Mesenchymal stem cell (in vitro differentiated cells and primary cell): ENCODE measurements around the gene ANKHD1.

Experiments used
- DNase-seq: peaks from one replicate; pipeline ENCODE4 v3.0.0-alpha.2; 2013
- H2AFZ ChIP-seq: one replicate; pipeline ENCODE4 v1.6.1; 2013; ENCODE audit warnings: low read depth, mild to moderate bottlenecking, control low read depth, inconsistent platforms, low read length, moderate library complexity
- H2AK5ac ChIP-seq: 2 replicates; pipeline ENCODE4 v1.6.1; 2013; ENCODE audit warnings: low read length, moderate library complexity, mild to moderate bottlenecking, inconsistent platforms; ENCODE audit not compliant: severe bottlenecking
- H2BK120ac ChIP-seq: one replicate; pipeline ENCODE4 v1.6.1; 2013; ENCODE audit warnings: low read depth, mild to moderate bottlenecking, inconsistent platforms, low read length, moderate library complexity
- H2BK12ac ChIP-seq, 2 experiments: one replicate each; pipeline ENCODE4 v1.6.1; 2013; ENCODE audit warnings: inconsistent platforms in 2 of 2, low read length in 2 of 2, mild to moderate bottlenecking in 2 of 2, moderate library complexity in 2 of 2, control low read depth in 1 of 2
- H2BK15ac ChIP-seq: one replicate; pipeline ENCODE4 v1.6.1; 2013; ENCODE audit warnings: mild to moderate bottlenecking, low read depth, inconsistent platforms; ENCODE audit not compliant: poor library complexity, severe bottlenecking
- H2BK5ac ChIP-seq: 2 replicates; pipeline ENCODE4 v1.6.1; 2013; ENCODE audit warnings: low read depth, mild to moderate bottlenecking, low read length, control low read depth, inconsistent platforms; ENCODE audit not compliant: poor library complexity, severe bottlenecking
- H3K14ac ChIP-seq, 2 experiments: one replicate each; pipeline ENCODE4 v1.6.1; 2013; ENCODE audit warnings: inconsistent platforms in 2 of 2, low read length in 2 of 2, control low read depth in 1 of 2, mild to moderate bottlenecking in 1 of 2, moderate library complexity in 1 of 2
- H3K18ac ChIP-seq, 2 experiments: one replicate each; pipeline ENCODE4 v1.6.1; 2013; ENCODE audit warnings: inconsistent platforms in 2 of 2, low read length in 2 of 2, control low read depth in 1 of 2, low read depth in 1 of 2, mild to moderate bottlenecking in 1 of 2
- H3K23ac ChIP-seq, 2 experiments: one replicate each; pipeline ENCODE4 v1.6.1; 2013; ENCODE audit warnings: inconsistent platforms in 2 of 2, low read length in 2 of 2, mild to moderate bottlenecking in 2 of 2, moderate library complexity in 2 of 2, control low read depth in 1 of 2
- H3K27ac ChIP-seq: 2 replicates; pipeline ENCODE4 v1.5.1; 2013; ENCODE audit warnings: mild to moderate bottlenecking, moderate library complexity, low read length, control low read depth, inconsistent platforms; ENCODE audit not compliant: poor library complexity, severe bottlenecking
- H3K27me3 ChIP-seq, 2 experiments: 2 replicates each; pipeline versions ENCODE4 v1.6.1 to v1.7.0; 2013; ENCODE audit warnings: low read length in 2 of 2, mild to moderate bottlenecking in 2 of 2, moderate library complexity in 2 of 2, control low read depth in 1 of 2, inconsistent platforms in 1 of 2; ENCODE audit not compliant: control insufficient read depth in 1 of 2, insufficient read depth in 1 of 2
- H3K36me3 ChIP-seq, 2 experiments: 2 replicates each; pipeline versions ENCODE4 v1.6.1 to v1.7.0; 2013; ENCODE audit warnings: low read length in 2 of 2, control low read depth in 1 of 2, inconsistent platforms in 1 of 2, low read depth in 1 of 2, mild to moderate bottlenecking in 1 of 2; ENCODE audit not compliant: insufficient read depth in 2 of 2, control insufficient read depth in 1 of 2
- H3K4ac ChIP-seq, 2 experiments: one replicate each; pipeline ENCODE4 v1.6.1; 2013; ENCODE audit warnings: inconsistent platforms in 2 of 2, low read length in 2 of 2, mild to moderate bottlenecking in 2 of 2, moderate library complexity in 2 of 2, control low read depth in 1 of 2, low read depth in 1 of 2
- H3K4me1 ChIP-seq: 2 replicates; pipeline ENCODE4 v1.6.1; 2013; ENCODE audit warnings: low read depth, low read length, control low read depth; ENCODE audit not compliant: control insufficient read depth, insufficient read depth
- H3K4me2 ChIP-seq: 2 replicates; pipeline ENCODE4 v1.6.1; 2013; ENCODE audit warnings: low read length, mild to moderate bottlenecking, inconsistent platforms; ENCODE audit not compliant: poor library complexity, severe bottlenecking
- H3K4me3 ChIP-seq, 2 experiments: 2 replicates each; pipeline versions ENCODE4 v1.5.1 to v1.7.0; 2013; ENCODE audit warnings: low read length in 2 of 2, mild to moderate bottlenecking in 2 of 2, control low read depth in 1 of 2, low read depth in 1 of 2; ENCODE audit not compliant: insufficient read depth in 1 of 2
- H3K79me1 ChIP-seq: replicated peaks from 2 replicates; pipeline ENCODE4 v1.6.1; 2013; ENCODE audit warnings: mild to moderate bottlenecking, control low read depth, low read length, inconsistent platforms; ENCODE audit not compliant: poor library complexity, severe bottlenecking
- H3K9ac ChIP-seq: 2 replicates; pipeline ENCODE4 v1.7.0; 2013; ENCODE audit warnings: mild to moderate bottlenecking, low read length, moderate library complexity
- H3K9me3 ChIP-seq: 2 replicates; pipeline ENCODE4 v1.7.0; 2013; ENCODE audit warnings: mild to moderate bottlenecking, low read length; ENCODE audit not compliant: control insufficient read depth
- H4K8ac ChIP-seq: one replicate; pipeline ENCODE4 v1.6.1; 2013; ENCODE audit warnings: inconsistent platforms, mild to moderate bottlenecking, low read length, moderate library complexity
- H4K91ac ChIP-seq: one replicate; pipeline ENCODE4 v1.6.1; 2013; ENCODE audit warnings: mild to moderate bottlenecking, low read length, inconsistent platforms
- WGBS: methylation state at CpG from one replicate; pipeline ENCODE4 v1.1.7; 2013; ENCODE audit warnings: mixed read lengths; 5-methylcytosine and 5-hydroxymethylcytosine counted together

ANKHD1 gene

GRCh38 chr5:140361901-140362300, 39.7 kb upstream of the ANKHD1 start:
- no peaks in the 10 kb centered on the region for H3K36me3 ChIP-seq
- H2AK5ac ChIP-seq = no peak overlapping the region
- H3K18ac ChIP-seq = no peak overlapping the region
- H2BK120ac ChIP-seq = no peak overlapping the region
- H2BK12ac ChIP-seq = no peak overlapping the region
- H2AFZ ChIP-seq = no peak overlapping the region
- no peak overlapping the region for H3K4ac ChIP-seq
- 75% methylated on average over 2 of the region's 2 CpGs for WGBS
- no peak overlapping the region for H3K14ac ChIP-seq
- no peak overlapping the region for H3K23ac ChIP-seq
- H2BK15ac ChIP-seq = no peak overlapping the region
- H3K27me3 ChIP-seq = peaks cover 0 to 5% of the 10 kb centered on the region in 2 experiments
- H4K91ac ChIP-seq = no peak overlapping the region
- no peaks in the 10 kb centered on the region for H3K79me1 ChIP-seq
- H3K4me2 ChIP-seq = no peak overlapping the region
- no peak overlapping the region for H3K9ac ChIP-seq
- peaks cover 12% of the 10 kb centered on the region for H3K4me1 ChIP-seq
- H3K27ac ChIP-seq = no peak overlapping the region
- no peak for DNase-seq
- H2BK5ac ChIP-seq = no peak overlapping the region
- no peak overlapping the region for H3K4me3 ChIP-seq
- no peak overlapping the region for H4K8ac ChIP-seq
- H3K9me3 ChIP-seq = no peaks in the 10 kb centered on the region

- H3K36me3 ChIP-seq = no peaks in the 10 kb centered on the region
- H3K4ac ChIP-seq = no peak overlapping the region
- peak overlapping the region in 1 of 2 experiments; percentile 44 for H3K14ac ChIP-seq
- no peak overlapping the region for H3K4me3 ChIP-seq
- H3K23ac ChIP-seq = no peak overlapping the region
- no peak overlapping the region for H2BK12ac ChIP-seq
- H3K18ac ChIP-seq = no peak overlapping the region
- H3K4me1 ChIP-seq = peaks cover 11% of the 10 kb centered on the region
- H2BK15ac ChIP-seq = no peak overlapping the region
- no peak overlapping the region for H3K4me2 ChIP-seq
- H3K79me1 ChIP-seq = no peaks in the 10 kb centered on the region
- 87% methylated on average over 8 of the region's 8 CpGs for WGBS
- no peak overlapping the region for H3K9ac ChIP-seq
- H3K27ac ChIP-seq = no peak overlapping the region
- H3K9me3 ChIP-seq = no peaks in the 10 kb centered on the region
- H2BK120ac ChIP-seq = no peak overlapping the region
- H4K91ac ChIP-seq = no peak overlapping the region
- H2AFZ ChIP-seq = no peak overlapping the region
- H2BK5ac ChIP-seq = no peak overlapping the region
- H2AK5ac ChIP-seq = no peak overlapping the region
- DNase-seq = no peak
- peaks cover 0 to 5% of the 10 kb centered on the region in 2 experiments for H3K27me3 ChIP-seq
- H4K8ac ChIP-seq = no peak overlapping the region
These were observed 39.3 kb upstream of the ANKHD1 start for GRCh38 chr5:140362311-140362710.

GRCh38 chr5:140362875-140363630, 38.6 kb upstream of the ANKHD1 start:
- H3K18ac ChIP-seq = peak overlapping the region in 1 of 2 experiments; percentile 22
- H3K14ac ChIP-seq = no peak overlapping the region
- H3K23ac ChIP-seq = no peak overlapping the region
- 11% methylated on average over 27 of the region's 29 CpGs for WGBS
- H3K27me3 ChIP-seq = peaks cover 0 to 5% of the 10 kb centered on the region in 2 experiments
- H3K4me3 ChIP-seq = peak overlapping the region; percentile 53 to 73
- no peak overlapping the region for H3K27ac ChIP-seq
- H4K91ac ChIP-seq = no peak overlapping the region
- H2AFZ ChIP-seq = peak overlapping the region; percentile 94
- no peak overlapping the region for H2BK120ac ChIP-seq
- H2AK5ac ChIP-seq = no peak overlapping the region
- no peaks in the 10 kb centered on the region for H3K79me1 ChIP-seq
- H4K8ac ChIP-seq = peak overlapping the region; percentile 91
- H3K4me1 ChIP-seq = peaks cover 8% of the 10 kb centered on the region
- no peak overlapping the region for H3K4ac ChIP-seq
- H3K9me3 ChIP-seq = no peaks in the 10 kb centered on the region
- H3K4me2 ChIP-seq = peak overlapping the region; percentile 85
- peak overlapping the region; percentile 82 for H2BK15ac ChIP-seq
- no peak overlapping the region for H2BK5ac ChIP-seq
- H3K36me3 ChIP-seq = no peaks in the 10 kb centered on the region
- H3K9ac ChIP-seq = peak overlapping the region; percentile 60
- no peak overlapping the region for H2BK12ac ChIP-seq
- DNase-seq = peak; percentile 66

GRCh38 chr5:140363631-140364471, 37.8 kb upstream of the ANKHD1 start:
- DNase-seq = no peak
- Histone ChIP-seq H3K18ac (no peak overlapping the region), H3K27me3 (peaks cover 0 to 5% of the 10 kb centered on the region in 2 experiments), H3K4me3 (peak overlapping the region; percentile 53 to 73), H2BK120ac (no peak overlapping the region), H3K4ac (no peak overlapping the region), H2BK5ac (no peak overlapping the region), H3K36me3 (no peaks in the 10 kb centered on the region), H3K79me1 (no peaks in the 10 kb centered on the region), H3K23ac (no peak overlapping the region), H2BK15ac (no peak overlapping the region), H3K27ac (no peak overlapping the region), H2AFZ (no peak overlapping the region), H4K8ac (no peak overlapping the region), H3K14ac (no peak overlapping the region), H4K91ac (no peak overlapping the region), H3K4me1 (peaks cover 8% of the 10 kb centered on the region), H3K9me3 (no peaks in the 10 kb centered on the region), H2BK12ac (no peak overlapping the region), H3K9ac (peak overlapping the region; percentile 60), H2AK5ac (no peak overlapping the region), H3K4me2 (no peak overlapping the region)
- 60% methylated on average over 19 of the region's 20 CpGs for WGBS
